HG03060 (cell line): ENCODE data around the gene CDH13.

Source experiments
- ATAC-seq: cut with Tn5 transposase; IDR thresholded peaks from one replicate; pipeline ENCODE4 v1.9.1; 2021; ENCODE audit warnings: low read depth, moderate number of reproducible peaks; ENCODE audit not compliant: unreplicated experiment

CDH13 gene

DNA sequence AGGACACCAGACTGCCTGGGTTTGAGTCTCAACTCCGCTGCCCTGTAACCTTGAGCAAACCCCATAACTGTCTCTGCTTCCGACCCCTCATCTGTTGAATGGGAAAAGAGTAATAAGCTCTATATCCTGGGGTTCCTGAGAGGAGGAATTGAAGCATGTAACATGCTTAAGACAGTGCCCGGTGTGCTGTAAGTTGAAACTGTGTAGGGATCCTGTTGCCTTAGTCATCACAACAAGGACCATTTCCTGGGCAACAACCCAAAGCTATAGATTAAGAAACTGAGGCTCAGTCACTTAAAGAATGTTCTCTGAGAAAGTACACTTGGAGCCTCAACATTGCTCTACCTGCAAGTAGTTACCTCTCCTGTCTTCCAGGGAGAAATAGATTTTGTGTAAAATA lies 23.0 kb downstream of the CDH13 start:
- no peak for ATAC-seq

DNA sequence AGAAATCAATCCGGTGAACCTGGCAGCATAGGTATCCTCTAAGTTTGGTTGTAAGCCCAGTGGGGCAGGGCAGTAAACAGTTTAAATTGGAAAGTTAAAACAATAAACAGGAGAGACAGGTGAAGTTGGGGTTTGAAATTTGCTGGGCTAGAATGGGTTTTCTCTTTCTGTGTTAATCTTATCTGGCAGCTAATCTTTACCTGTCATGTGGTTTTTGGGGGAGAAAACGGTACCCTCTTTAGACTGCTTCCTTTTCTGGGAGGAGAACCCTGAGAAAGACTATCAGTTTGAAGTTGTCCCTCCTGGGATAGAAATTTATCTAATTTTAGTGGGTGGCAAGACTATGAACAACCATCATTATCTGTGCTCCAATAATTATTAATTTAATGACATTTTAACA lies 24.0 kb downstream of the CDH13 start:
- no peak for ATAC-seq

DNA sequence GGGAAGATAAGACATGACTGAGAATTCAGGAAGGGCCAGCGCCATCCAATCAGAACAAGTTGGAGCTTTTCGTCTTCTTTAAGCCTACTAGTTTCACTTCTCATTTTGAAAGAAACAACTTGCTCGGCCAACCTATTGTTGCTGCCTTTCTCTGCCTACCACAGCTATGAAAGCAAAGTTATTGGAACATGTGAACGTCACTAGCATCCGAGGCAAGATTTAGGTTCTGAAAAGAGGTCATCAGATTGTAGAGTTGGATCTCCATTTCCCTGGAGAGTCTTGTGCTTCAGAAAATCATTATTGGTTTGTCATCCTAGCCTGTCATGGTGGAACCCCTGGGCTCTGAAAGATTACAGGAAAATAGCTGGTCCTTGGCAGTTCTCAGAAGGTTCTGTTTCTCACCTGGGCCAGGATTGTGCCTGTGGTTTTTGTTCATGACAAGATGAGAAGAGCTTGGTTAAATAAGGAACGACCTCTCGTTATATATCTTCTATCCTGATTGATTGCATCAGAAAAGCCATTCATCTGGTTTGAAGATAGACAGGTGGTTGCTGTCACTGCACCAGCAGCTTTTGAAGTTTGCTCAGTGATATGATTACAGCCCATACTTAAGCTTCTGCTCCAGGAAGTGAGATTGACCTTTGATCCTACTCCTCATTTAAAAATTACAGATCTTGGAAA lies 25.3 kb downstream of the CDH13 start:
- ATAC-seq: peak; percentile 46

DNA sequence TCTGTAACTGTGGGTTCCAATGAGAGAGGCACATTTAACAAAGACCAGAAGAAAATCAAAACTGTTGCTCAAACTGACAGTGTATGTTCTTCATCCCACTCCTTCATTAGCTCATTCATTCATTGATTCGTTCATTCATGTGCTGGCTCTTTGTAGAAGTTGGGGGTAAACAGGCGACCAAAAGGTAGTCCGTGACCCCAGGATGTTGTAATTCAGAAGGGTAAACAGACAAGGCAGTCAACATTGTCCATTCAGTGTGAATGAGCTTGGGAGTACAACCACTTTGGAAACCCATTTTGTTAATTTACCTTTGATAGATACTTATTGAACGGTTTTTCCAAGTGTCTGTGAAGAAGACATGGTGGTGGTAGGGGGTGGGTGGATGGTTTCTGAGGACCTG lies 26.1 kb downstream of the CDH13 start:
- ATAC-seq: no peak

DNA sequence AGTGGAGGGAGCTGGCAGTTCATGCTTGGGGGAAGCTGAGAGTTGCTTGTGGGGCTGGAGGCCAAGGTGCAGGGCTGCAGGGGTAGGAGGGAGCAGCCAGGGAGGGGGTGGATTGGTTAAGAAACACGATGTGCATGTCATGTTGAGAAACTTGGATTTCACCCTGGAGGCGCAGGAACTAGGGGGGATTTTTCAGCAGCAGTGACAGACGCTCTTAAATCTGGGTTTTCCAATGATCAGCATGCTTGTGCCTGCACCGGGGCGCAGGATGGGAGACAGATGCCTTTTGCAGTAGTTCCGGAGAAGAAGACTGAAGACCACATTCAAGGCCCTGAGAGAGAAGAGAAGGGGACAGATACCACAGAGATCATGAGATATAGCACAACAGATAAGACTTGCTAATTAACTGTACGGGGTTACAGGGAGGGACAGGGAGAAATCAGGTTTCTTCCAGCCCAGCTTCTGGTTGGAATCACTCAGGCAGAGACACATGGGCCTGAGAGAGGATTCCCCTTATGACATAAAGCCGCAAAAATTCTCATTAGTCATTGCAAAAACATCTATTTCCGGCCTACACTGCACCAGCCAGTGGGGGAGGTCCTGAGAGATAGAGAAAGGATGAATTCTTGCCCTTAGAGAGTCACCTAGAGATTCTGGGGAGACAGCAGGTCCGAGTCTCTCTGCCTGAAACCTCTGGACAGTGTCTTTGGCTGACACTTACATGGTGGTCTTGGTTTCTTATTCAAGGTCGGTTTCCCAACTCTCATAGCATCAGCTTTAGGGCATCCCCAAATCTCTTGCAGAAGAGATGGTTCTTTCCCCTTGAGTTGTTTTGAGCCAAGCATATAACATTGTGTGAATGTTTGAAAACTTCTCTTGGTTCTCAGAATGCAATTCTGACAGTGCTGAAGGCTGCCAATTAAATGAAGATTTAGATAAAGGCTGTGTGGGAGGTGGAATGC lies 27.1 kb downstream of the CDH13 start:
- peak; percentile 80 for ATAC-seq

DNA sequence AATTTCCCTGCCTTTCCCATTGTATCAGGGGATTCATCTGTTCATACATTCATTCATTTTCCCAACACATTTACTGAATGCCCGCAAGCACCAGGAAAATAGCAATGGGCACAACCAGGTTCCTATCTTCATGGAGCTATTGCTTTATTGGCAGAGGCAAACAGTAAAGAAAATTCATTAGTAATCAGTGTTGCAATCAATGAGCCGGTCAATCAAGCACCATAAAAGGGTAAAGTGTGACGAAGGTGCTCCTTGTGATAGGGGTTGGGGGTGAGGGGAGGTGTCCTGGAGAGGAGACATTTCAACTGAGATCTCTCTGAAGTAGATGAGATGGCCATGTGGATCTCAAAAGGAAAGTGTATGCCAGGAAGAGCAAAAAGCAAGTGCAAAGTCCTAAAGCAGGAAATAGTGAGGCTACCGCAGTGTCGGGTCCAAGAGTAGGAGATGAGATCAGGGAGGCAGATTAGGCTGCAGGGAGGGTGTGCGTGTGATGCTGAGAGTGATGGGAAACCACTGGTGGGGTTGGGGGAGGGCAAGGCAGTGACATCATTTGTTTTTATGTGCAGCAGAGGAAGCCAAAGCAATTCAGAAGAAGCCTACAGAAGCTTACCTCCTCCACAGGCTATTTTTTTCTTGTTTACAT lies 28.4 kb downstream of the CDH13 start:
- ATAC-seq: no peak

DNA sequence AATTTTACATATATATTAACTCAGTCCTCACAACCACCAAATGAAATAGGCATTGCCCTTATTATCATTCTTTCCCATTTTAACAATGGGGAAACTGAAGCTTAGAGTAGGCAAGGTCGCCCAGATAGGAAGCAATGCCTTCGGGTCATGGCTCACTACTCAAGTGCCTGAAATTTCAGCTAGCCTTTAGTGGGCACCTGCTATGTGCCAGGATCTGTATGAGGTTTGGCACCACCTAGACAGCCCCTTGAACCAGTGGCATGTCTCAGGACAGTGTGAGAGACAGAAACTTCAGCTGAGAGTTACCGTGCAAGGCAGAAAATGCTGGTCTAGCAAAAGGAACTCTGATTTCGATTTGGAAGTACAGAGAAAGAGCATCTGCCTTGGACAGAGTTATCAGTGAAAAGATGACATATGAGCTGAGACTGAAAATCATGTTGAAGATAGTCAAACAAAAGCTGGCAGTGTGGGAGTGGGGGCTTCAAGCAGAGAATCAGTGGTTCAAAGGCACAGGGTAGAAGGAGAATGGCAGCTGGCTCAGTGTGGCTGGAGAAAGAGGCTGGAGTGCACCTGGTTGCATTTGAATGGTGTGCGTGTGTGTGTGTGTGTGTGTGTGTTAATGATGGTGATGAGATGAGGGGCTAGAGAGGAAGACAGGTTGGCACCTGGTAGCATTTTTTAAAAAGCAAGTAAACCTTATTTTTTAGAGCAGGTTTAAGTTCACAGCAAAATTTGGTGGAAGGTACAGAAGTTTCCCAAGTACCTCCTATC lies 29.1 kb downstream of the CDH13 start:
- no peak for ATAC-seq

DNA sequence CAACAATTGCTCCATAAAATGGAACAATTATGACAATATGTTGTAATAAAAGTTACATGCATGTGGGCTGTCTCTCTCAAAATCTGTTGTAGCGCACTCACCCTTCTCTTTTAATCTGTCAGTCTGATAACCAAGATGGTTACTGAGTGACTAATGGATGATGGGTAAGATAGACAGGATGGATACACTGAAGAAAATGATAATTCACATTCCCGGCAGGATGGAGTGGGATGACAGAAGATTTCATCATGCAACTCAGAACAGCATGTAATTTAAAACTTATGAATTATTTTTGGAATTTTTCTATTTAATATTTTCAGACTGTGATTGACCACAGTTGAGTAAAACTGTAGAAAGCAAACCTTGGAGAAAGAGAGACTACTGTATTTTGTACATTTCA lies 30.5 kb downstream of the CDH13 start:
- no peak for ATAC-seq

DNA sequence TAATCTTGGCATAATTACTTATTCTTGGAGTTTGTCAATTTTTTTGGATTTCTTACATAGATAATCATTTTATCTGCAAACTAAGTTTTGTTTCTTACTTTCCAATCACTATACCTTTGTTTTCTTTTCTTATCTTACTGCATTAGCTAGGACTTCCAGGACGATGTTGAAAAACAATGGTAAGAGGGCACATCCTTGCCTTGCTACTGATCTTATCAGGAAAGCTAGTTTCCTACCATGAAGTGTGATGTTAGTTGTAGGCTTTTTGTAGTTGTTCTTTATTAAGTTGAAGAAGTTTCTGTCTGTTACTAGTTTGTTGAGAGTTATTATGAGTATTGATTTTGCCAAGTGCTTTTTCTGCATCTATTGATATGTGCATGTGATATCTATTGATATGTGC lies 31.0 kb downstream of the CDH13 start:
- no peak for ATAC-seq

DNA sequence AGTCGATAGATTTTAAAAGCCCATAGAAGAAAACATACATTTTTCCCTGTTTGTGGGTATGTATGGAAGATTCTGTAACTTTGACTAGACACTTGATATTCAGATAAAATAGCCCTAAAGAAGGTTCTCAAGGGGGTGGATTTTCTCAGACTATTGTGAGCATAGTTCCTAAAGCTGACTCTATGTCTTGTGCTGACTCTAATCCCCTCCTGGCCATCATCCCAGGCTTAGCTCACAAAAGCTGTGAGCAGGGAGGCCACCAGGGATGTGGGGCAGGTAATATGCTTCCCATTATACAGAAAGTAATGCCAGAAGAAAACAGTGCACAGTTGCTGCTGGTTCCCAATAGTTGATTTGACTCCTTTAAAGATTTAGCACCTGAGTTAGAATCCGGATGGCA lies 32.0 kb downstream of the CDH13 start:
- ATAC-seq: no peak

DNA sequence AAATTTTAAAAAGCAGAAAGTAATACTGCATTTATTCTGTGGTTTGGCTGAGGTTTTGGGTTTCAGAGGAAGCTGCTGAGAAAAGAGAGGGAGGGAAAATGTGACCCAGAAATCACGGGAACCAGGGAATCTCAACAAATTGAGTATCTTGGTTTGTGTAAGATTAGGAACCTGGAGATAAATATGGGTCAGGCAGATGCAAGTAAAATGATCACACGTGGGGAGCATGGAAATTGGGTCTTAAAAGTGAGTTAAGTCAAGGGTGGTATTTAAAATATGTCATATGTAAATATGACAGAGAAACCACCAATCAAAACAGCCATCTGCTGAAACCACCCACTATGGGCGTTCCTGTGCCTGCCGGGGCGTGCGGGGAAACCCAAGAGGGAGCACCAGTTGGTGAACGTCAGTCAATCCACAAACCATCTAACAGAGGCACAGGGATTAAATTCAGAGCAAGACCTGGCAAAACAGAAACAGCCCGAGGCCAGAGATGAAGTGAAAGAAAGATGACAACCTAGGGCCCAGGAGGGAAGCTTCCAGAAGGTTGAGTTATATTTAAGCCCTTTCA lies 33.4 kb downstream of the CDH13 start:
- ATAC-seq: no peak

DNA sequence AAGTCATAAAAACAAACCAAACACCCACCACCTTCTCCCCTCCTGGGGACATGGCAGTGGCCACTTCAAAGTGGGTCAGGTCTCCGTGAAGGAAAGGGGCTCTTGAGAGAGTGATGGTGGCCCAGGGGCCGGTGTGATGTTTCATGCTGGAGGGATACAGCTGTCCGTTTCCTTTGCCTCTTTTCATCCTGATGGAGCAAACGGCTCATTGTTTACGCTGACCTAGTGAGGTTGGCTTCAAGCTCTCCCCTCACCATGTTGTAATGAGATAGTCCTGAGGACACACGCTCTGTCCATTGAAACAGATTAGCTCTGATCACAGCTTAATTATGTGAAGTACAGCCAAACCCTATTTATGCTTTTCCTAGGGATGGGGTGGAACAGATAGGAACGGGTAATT lies 34.2 kb downstream of the CDH13 start:
- ATAC-seq: no peak

DNA sequence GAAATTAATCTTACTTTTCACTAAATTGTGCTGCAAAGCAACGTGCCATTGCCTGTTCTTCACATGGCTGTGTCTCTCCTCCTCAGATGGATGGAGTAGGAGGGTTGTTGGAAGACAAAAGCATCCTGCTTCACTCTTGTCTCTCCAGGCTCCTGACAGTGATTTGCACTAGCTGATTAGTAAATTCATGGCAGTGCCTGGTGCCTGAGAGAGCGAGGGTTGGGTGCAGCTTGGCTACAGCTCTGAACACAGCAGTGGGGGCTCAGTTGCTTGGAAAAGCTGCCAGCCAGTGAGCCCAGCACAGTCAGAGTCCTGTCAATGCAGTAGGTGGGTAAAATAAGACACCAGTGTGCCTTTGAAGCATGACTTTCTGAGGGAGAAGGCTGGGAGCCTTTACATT lies 37.4 kb downstream of the CDH13 start:
- ATAC-seq: no peak

DNA sequence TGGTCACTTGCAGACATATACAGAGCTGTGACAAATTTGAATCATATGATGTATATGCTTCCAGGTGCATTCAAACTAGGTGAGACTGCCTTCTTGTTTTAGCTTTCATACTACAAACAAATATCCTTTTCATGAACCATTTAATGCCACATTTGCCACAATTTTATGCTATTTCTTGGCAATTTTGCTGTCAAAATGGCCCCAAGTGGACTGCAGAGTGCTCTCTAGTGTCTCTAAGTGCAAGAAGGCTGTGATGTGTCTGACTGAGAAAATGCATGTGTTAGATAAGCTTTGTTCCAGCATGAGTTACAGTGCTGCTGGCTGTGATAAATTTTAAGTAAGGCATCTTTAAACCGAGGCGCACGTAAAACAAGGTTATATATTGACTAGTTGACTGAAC lies 38.3 kb downstream of the CDH13 start:
- ATAC-seq: no peak

DNA sequence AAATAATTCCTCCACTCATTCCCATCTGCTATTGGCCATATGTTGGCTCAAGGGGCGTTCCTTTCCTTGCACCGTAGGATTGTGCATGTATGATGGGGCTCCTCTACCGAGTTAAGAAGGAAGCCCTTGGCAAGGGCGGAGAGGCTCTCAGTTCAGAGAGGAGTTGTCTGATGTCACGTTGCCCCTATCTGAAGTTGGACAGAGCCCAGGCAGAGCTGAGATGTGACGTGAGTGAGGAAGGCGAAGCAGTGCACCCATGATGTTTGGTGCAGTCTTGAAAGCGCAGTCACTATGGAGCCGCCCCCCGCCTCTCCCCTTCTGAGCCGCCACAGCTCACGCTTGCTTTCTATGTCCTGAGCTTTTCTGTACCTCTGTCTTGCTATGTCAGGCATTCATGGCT lies 40.7 kb downstream of the CDH13 start:
- ATAC-seq: no peak

DNA sequence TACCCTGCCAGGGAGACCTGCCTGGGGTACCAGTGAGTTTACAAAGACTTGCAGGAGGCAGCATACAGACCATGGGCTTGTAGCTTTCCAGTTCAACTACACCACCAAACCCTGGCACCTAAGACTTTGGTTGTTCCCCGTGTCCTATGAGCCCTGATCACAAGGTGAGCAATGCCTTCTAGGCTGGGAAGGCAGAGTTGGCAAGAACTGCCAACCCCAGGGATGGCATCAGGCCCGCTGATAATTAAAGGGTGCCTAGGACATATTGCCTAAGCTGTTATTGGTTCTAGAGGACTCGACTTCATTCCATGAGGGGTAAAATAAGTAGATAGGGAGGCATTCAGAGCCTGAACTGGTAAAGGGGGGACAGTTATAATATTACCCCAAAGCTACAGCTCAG lies 41.3 kb downstream of the CDH13 start:
- no peak for ATAC-seq

DNA sequence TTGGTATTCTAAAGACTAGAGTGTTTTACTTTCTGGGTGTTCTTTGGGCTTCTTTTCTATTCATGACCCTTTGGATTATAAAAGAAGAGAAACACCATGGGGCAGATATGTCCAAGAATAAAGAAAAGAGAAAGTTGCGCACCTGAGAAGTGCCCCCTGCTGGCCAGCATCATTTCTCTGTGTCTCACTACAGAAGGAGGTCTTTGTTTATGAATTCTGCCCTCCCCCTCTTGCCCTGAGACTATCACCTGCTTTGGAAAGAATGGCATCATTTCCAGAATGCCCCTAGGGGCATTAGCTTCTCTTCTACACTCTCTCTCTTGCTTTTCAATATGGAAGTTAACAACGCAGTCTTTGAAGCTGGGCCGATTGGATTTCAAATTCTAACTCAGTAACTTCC lies 45.0 kb downstream of the CDH13 start:
- no peak for ATAC-seq

DNA sequence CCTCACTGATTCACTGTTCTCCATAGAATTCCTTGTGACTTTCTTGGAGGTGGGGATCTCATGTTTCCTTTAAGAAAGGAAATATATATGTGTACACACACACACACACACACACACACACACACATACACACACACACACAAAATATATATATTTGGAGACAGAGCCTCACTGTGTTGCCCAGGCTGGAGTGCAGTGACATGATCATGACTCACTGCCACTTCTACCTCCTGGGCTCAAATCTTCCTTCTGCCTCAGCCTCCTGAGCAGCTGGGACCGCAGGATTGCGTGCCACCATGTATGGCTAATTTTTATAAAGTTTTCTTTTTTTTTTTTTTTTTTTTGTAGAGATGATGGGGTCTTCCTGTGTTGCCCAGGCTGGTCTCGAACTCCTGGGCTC lies 45.9 kb downstream of the CDH13 start:
- ATAC-seq: no peak

DNA sequence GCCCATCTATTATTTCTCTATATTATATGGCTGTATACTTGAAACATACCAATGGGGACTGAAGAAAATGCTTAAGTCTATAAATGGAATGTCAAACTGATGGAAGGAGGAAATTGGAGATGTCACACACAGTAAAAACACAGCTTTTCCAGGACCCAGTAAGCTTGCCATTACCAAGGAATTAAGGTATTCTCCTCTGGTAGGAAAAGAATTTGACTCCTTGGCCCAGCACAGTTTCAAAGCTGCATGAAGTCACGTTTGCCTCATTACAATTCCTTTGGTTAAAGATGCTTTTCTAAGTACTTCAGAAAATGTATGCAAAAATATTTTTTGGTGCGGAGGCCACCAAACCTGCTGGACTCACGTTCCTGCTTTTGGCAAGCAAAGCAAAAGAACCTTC lies 48.5 kb downstream of the CDH13 start:
- no peak for ATAC-seq

DNA sequence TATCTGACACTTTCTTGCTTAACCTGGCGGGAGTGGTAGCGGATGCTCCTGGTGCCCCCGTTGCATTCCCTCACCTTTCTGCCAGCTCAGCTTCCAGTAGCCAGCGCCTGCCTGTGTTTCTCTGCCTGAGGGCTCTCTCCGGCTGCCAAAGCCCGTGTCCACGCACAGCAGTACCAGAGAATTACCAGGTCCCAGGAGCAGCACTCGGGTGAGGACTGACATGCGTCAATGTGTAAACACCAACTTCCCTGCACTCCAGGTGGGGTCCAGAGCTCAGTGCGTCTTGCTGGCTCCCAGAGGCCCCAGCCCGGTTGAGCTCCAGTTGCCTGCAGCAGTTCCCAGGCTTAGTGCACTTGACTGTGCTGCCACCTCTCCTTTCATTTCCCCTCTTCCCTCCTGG lies 54.8 kb downstream of the CDH13 start:
- ATAC-seq: no peak
